ENCODE measurements around the gene PRKCA. TPM values are rescaled to one million over a fixed set of nuclear protein-coding genes. Genes with fewer than 3 reads are reported as not detected.

The PRKCA gene
- total RNA-seq, 1 donor from 2014 or later: 5.6 TPM

GRCh38 chr17:66466106-66466820, 163.8 kb downstream of the PRKCA start:
- TF ChIP-seq CTCF (IDR thresholded peaks at IDR 0.05; ENCODE audit: borderline replicate concordance): no peak
- Histone ChIP-seq H3K36me3 (no peaks in the 10 kb centered on the region), H3K4me3 (no peak overlapping the region), H3K4me1 (peaks cover 33% of the 10 kb centered on the region), H3K27me3 (ENCODE audit: low read depth) (no peaks in the 10 kb centered on the region), H3K27ac (replicated peaks) (no peak overlapping the region), H3K9me3 (replicated peaks) (no peaks in the 10 kb centered on the region)
- intact Hi-C loops (cut with micrococcal nuclease): no loop called here
- no peak for DNase-seq

- H3K4me1 ChIP-seq: peaks cover 33% of the 10 kb centered on the region
- intact Hi-C loops (cut with micrococcal nuclease): no loop called here
- TF ChIP-seq CTCF (IDR thresholded peaks at IDR 0.05; ENCODE audit: borderline replicate concordance): no peak
- H3K27me3 ChIP-seq (ENCODE audit: low read depth): no peaks in the 10 kb centered on the region
- H3K9me3 ChIP-seq (replicated peaks): no peaks in the 10 kb centered on the region
- H3K36me3 ChIP-seq: no peaks in the 10 kb centered on the region
- no peak overlapping the region for H3K4me3 ChIP-seq
- no peak for DNase-seq
- H3K27ac ChIP-seq (replicated peaks): no peak overlapping the region
Measured at GRCh38 chr17:66466840-66467367, 164.5 kb downstream of the PRKCA start.

GRCh38 chr17:66467766-66468165, 165.4 kb downstream of the PRKCA start:
- Histone ChIP-seq H3K36me3 (no peaks in the 10 kb centered on the region), H3K4me1 (peaks cover 33% of the 10 kb centered on the region)
- DNase-seq: no peak

GRCh38 chr17:66468241-66469087, 166.1 kb downstream of the PRKCA start:
- Histone ChIP-seq H3K9me3 (replicated peaks) (no peaks in the 10 kb centered on the region), H3K4me3 (no peak overlapping the region), H3K27me3 (ENCODE audit: low read depth) (no peaks in the 10 kb centered on the region), H3K27ac (replicated peaks) (no peak overlapping the region), H3K4me1 (peaks cover 33% of the 10 kb centered on the region), H3K36me3 (no peaks in the 10 kb centered on the region)
- intact Hi-C loops (cut with micrococcal nuclease): no loop called here
- DNase-seq: no peak
- no peak for TF ChIP-seq CTCF (IDR thresholded peaks at IDR 0.05; ENCODE audit: borderline replicate concordance)

More at GRCh38 chr17:66467766-66468165, 165.4 kb downstream of the PRKCA start:
- no peak for TF ChIP-seq CTCF (IDR thresholded peaks at IDR 0.05; ENCODE audit: borderline replicate concordance)
- Histone ChIP-seq H3K9me3 (replicated peaks) (no peaks in the 10 kb centered on the region), H3K27me3 (ENCODE audit: low read depth) (no peaks in the 10 kb centered on the region), H3K27ac (replicated peaks) (no peak overlapping the region), H3K4me3 (no peak overlapping the region)
- intact Hi-C loops (cut with micrococcal nuclease): no loop called here

- Histone ChIP-seq H3K27me3 (ENCODE audit: low read depth) (no peaks in the 10 kb centered on the region), H3K36me3 (no peaks in the 10 kb centered on the region), H3K27ac (replicated peaks) (no peak overlapping the region), H3K4me3 (no peak overlapping the region), H3K4me1 (peaks cover 33% of the 10 kb centered on the region), H3K9me3 (replicated peaks) (no peaks in the 10 kb centered on the region)
- TF ChIP-seq CTCF (IDR thresholded peaks at IDR 0.05; ENCODE audit: borderline replicate concordance): no peak
- DNase-seq: peak; percentile 21
- intact Hi-C loops (cut with micrococcal nuclease): no loop called here
Measured at GRCh38 chr17:66469088-66469442, 166.7 kb downstream of the PRKCA start.
